ENCODE measurements around the gene TTLL3.
A peak's percentile ranks its signal among the peaks of the same experiment; 100 is the strongest.

Gene TTLL3

GRCh38 chr3:9781551-9781950 is 28.5 kb upstream of the TTLL3 start:
- DNase-seq = no peak

GRCh38 chr3:9781978-9782603 is 28.0 kb upstream of the TTLL3 start:
- no peak for DNase-seq

GRCh38 chr3:9782770-9783169 is 27.3 kb upstream of the TTLL3 start:
- no peak for DNase-seq

- no peak for DNase-seq
Measured at GRCh38 chr3:9783954-9784353, 26.1 kb upstream of the TTLL3 start.

- DNase-seq = no peak
Measured at GRCh38 chr3:9784965-9785364, 25.1 kb upstream of the TTLL3 start.

GRCh38 chr3:9785602-9786001 is 24.5 kb upstream of the TTLL3 start:
- DNase-seq = no peak

- no peak for DNase-seq
Measured at GRCh38 chr3:9786209-9786739, 23.8 kb upstream of the TTLL3 start.

GRCh38 chr3:9786825-9787669 is 23.0 kb upstream of the TTLL3 start:
- DNase-seq = no peak

GRCh38 chr3:9787714-9788113 is 22.3 kb upstream of the TTLL3 start:
- DNase-seq = no peak

GRCh38 chr3:9791127-9791526 is 18.9 kb upstream of the TTLL3 start:
- no peak for DNase-seq

- no peak for DNase-seq
Measured at GRCh38 chr3:9791790-9792404, 18.2 kb upstream of the TTLL3 start.

- DNase-seq = peak; percentile 87
Measured at GRCh38 chr3:9792405-9793160, 17.5 kb upstream of the TTLL3 start, which contains the start of the genes ARPC4 and TADA3. Gene ARPC4, plus strand, starts transcription at chr3:9793082. Its CDS starts 40 bp downstream, at chr3:9793122. Gene TADA3, minus strand, starts transcription at chr3:9792473. Its CDS starts 1,007 bp downstream, at chr3:9791466.

GRCh38 chr3:9793161-9793781 is 16.8 kb upstream of the TTLL3 start:
- DNase-seq = no peak

- DNase-seq = no peak
Measured at GRCh38 chr3:9794400-9794799, 15.7 kb upstream of the TTLL3 start.

- no peak for DNase-seq
Measured at GRCh38 chr3:9795207-9795606, 14.9 kb upstream of the TTLL3 start.

GRCh38 chr3:9797196-9797945 is 12.7 kb upstream of the TTLL3 start:
- no peak for DNase-seq

- no peak for DNase-seq
Measured at GRCh38 chr3:9800529-9800928, 9.5 kb upstream of the TTLL3 start.

- DNase-seq = no peak
Measured at GRCh38 chr3:9803494-9803893, 6.6 kb upstream of the TTLL3 start.

- DNase-seq = no peak
Measured at GRCh38 chr3:9804996-9805395, 5.1 kb upstream of the TTLL3 start.

- DNase-seq = no peak
Measured at GRCh38 chr3:9806137-9806536, 3.9 kb upstream of the TTLL3 start.

All from stimulated activated CD4-positive, alpha-beta T cell treated with anti-CD3 and anti-CD28 coated beads, Interleukin-12 subunit alpha, Interleukin-12 subunit beta, amount 100 ng/mL, for 4 hours (primary cell).